Thyroid gland (tissue), 4 donors: ENCODE results near the gene SLC44A1.

Experiments
- POLR2A ChIP-seq, 2 donors: fragments of 450-650 bp; IDR thresholded peaks; one replicate each; pipeline ENCODE4 v1.6.1; 2017; ENCODE audit warnings: antibody characterized with exemption in 2 of 2, mild to moderate bottlenecking in 2 of 2, moderate library complexity in 1 of 2
- TF ChIP-seq, protein P1 (sequence below), 6 experiments: fragments of 200-600 bp in 3 of 6; fragments of 450-650 bp in 3 of 6; sonication (generic) in 3 of 6; IDR thresholded peaks; one replicate each; pipeline ENCODE4 v1.5.1; 2016 to 2019; ENCODE audit warnings: antibody characterized with exemption in 6 of 6, mild to moderate bottlenecking in 2 of 6, inconsistent platforms in 1 of 6, moderate library complexity in 1 of 6

DNA sequence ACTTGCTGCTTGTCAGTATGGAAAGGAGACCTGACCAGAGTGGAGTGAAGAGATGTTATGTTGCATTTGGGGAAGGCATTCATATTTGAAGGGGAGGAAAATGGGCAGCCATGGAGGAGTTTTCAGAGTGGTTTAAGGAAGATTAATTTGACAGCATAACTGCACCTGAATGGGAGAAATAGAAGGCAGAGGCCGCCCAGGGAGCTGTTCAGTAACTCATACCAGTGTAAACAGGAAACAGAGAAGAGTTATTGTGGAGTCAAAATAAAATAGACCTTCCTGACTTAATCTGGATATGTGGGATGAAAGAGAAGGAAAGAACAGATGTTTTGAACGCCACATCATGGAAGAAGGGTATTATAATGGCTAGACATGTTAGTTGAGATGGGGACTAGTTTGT, 13.4 kb downstream of the SLC44A1 start:
- TF ChIP-seq, protein P1, sequence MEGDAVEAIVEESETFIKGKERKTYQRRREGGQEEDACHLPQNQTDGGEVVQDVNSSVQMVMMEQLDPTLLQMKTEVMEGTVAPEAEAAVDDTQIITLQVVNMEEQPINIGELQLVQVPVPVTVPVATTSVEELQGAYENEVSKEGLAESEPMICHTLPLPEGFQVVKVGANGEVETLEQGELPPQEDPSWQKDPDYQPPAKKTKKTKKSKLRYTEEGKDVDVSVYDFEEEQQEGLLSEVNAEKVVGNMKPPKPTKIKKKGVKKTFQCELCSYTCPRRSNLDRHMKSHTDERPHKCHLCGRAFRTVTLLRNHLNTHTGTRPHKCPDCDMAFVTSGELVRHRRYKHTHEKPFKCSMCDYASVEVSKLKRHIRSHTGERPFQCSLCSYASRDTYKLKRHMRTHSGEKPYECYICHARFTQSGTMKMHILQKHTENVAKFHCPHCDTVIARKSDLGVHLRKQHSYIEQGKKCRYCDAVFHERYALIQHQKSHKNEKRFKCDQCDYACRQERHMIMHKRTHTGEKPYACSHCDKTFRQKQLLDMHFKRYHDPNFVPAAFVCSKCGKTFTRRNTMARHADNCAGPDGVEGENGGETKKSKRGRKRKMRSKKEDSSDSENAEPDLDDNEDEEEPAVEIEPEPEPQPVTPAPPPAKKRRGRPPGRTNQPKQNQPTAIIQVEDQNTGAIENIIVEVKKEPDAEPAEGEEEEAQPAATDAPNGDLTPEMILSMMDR (IDR thresholded peaks at IDR 0.05), result no peak
- TF ChIP-seq POLR2A (IDR thresholded peaks at IDR 0.05), result no peak
